Superior temporal gyrus (tissue), 1 donor: ENCODE data around the gene UBE2J2.

Source experiments
- DNase-seq: peaks from one replicate; pipeline ENCODE4 v3.0.0-alpha.2; 2016; ENCODE audit errors: extremely low spot score

The UBE2J2 gene

DNA sequence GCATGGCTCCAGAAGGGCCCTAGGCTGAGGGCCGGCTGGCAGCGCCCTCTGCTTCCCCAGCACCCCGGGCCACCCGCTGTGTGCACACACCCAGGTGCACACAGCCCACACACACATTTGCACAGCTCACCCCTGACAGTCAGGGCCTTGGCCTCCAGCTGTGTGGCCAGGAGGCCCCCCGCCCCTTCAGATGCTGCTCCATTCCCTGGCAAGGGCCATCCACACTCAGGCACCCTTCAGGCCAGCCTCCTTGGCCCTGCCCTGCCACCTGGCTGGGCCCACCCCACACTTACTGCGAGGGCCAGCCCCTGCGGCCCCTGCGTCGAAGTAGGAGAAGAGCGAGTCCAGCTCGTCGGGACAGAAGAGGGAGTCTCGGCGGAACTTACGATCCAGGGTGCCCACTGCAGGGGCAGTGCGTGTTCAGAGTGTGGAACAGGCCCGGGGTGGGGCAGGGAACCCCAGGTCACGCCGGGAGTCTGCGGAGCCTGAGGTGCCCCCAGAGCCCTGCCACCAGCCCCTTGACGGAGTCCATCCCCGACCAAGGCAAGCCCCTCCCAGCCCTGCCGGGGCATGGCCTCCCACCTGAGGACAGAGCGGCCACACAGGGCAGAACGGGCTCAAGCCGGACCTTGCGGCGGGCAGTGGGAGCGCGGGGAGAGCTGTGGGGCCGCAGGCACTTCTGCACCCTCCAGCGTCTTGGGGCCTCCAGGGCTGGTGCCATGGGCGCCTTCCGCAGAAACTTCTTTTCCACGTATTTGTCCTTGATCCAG lies 21.7 kb upstream of the UBE2J2 start:
- DNase-seq = no peak

DNA sequence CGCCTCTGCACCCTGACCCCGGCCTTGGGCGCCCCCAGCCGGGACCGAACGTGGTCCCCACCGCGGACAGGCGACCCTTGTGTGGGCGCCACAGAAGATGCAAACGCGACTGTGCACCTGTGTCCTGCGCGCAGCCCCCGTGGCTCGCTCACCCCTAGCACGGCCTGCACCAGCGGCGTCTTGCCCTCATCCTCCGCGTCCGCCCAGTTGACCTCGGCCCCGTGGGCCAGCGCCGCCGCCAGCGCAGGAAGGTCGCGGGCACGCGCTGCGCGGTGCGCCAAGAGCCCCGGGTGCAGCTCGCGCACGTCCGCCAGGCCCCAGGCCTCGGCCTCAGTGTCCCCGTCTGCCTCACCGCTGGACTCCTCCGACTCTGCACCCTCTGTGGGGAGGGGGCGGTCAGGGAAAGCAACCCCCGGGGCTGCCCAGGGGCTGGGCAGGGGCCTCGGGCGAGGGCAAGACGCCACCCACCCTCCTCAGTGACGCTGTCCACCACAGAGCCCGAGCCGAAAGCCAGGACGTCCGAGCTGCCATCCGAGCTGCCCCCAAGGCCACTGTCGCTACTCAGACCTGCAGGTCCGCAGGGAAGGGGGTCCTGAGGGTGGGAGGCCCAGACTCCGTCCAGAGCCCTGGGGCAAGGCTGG lies 20.7 kb upstream of the UBE2J2 start:
- no peak for DNase-seq

DNA sequence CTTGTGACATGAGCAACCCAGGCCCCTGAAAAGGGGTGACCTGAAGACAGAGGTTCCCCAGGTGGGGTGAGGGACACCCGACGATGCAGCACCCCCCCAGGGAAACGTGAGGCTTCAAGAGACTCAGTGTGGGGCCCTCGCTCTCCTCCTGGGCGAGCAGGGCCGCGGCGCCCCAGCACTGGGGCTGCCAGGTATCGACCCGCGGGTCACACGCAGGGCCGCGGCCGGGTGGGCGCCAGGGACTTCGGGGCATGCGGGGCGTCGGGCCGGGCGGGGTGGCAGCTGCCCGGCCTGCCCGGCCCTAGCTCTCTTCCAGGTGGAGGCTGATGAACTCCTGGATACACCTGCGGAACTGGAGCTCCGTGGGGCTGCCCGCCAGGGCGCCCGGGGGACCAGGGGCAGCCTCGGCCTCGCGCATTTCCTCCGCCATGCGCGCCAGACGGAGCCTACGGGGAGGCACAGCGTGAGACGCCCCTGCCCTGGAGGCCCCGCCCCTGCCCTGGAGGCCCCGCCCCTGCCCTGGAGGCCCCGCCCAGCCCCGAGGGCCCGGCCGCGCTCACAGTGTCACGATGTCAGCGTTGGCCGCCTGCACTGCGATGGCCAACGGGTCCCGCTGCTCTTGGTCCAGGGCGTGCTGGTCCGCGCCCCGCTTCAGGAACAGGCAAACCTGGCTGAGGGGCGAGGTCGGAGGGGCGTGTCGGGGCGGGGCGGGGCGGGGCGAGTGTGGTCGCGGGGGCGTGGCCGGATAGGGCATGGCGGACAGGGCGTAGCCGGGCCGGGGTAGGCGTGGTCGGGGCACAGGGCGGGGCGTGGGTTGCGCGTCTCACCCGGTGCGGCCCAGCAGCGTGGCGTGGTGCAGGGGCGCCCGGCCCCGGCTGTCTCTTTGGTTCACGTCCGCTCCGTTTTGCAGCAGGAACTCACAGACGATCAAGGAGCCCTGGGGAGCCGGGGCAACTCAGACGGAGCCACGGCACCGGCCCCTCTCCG lies 19.9 kb upstream of the UBE2J2 start:
- no peak for DNase-seq

DNA sequence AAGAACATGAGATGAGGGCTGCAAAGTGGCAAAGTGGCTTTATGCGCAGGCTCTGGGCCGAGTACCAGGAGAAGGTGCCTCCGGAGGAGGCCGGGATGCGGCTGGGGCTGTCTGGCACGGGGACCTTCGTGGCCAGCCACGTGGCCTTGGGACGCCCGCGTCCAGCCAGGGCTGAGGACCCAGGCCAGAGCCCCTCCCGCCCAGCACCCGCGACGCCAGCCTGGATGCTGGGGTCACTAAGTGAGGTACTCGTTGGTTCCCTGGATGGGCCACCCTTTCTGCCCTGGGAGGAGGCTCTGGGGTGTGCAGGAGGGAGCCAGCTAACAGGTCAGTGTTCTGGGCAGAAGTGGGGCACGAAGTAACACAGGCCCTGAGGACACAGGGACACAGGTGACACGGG lies 19.2 kb upstream of the UBE2J2 start:
- DNase-seq = no peak

DNA sequence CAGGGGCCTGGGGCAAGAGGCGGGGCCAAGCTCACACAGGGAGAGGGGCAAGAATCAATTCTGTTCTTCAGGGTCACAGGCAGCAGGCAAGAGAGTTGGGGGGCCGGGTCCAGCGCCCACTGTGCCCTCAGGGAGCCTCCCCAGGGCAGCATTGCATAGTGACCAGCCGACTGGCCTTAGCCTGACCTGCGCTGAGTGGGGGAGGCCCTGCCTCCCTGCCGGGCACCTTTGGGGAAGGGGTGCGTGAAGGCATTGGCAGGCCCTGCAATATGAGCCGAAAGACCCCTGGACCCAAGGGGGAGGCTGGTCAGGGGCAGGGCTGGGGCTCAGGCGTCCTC lies 18.8 kb upstream of the UBE2J2 start:
- DNase-seq = no peak

DNA sequence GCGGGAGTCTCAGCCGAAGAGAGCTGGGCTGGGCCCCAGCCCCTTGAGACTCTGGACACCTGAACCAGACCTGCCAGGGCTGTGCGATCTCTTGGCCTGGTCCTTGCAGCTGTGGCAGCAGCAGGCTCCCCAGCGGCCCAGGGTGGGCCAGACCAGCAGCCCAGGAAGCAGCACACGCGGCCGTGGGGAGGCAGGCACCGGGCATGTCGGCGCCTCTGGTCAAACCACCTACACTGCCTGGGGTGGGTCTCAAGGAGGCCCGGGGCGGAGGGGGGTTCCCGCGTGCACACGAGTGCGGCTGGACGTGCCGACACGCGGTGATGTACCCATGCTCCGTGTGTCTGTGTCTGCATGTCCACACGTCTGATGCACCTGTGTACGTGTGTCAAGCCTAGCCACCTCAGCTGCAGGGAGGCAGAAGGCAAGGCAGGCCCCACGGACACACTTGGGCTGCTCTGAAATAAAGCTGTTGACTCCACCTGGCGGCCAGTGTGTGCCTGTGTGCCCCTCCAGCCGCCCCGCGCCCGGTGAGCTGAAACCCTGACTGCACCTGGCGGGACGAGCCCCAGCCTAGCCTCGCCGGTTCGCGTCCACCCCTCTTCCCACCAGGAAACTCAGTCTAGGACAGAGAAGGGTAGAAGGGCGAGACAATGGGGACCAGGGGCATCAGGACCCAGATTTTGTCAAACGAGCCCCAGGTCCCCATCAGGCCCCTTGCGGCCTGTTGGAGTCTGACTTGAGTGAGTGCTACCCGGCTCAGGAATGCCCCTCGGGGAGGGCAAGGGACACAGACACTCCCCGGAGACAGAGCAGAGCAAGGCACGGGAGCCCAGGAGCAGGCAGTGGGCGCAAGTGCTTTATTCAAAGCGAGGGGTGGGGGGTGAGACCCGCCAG lies 18.1 kb upstream of the UBE2J2 start:
- no peak for DNase-seq

DNA sequence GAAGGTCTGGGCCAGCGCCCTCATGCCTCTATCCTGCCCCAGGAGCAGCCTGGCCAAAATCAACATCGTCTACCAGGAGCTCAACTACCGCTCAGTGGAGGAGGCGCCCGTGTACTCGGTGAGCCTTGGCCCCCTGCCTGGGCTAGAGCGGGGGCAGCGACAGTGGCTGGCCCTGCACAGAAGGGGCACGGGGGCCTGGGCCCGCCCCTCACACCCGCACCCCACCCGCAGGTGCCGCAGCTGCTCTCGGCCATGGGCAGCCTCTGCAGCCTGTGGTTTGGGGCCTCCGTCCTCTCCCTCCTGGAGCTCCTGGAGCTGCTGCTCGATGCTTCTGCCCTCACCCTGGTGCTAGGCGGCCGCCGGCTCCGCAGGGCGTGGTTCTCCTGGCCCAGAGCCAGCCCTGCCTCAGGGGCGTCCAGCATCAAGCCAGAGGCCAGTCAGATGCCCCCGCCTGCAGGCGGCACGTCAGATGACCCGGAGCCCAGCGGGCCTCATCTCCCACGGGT lies 17.4 kb upstream of the UBE2J2 start:
- DNase-seq = no peak

DNA sequence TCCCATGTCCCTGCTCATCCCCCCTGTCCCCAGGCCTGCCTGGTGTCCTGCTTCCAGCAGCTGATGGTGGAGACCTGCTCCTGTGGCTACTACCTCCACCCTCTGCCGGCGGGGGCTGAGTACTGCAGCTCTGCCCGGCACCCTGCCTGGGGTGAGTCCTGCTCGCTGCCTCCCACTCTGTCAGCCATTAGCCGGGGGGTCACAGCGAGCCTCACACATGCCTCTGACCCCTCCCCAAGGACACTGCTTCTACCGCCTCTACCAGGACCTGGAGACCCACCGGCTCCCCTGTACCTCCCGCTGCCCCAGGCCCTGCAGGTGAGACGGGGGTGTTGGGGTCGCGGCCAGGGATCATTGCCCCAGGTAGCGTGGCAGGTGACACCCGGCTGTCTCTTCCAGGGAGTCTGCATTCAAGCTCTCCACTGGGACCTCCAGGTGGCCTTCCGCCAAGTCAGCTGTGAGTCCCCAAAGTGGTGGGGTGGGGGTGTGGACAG lies 16.6 kb upstream of the UBE2J2 start:
- DNase-seq = no peak

DNA sequence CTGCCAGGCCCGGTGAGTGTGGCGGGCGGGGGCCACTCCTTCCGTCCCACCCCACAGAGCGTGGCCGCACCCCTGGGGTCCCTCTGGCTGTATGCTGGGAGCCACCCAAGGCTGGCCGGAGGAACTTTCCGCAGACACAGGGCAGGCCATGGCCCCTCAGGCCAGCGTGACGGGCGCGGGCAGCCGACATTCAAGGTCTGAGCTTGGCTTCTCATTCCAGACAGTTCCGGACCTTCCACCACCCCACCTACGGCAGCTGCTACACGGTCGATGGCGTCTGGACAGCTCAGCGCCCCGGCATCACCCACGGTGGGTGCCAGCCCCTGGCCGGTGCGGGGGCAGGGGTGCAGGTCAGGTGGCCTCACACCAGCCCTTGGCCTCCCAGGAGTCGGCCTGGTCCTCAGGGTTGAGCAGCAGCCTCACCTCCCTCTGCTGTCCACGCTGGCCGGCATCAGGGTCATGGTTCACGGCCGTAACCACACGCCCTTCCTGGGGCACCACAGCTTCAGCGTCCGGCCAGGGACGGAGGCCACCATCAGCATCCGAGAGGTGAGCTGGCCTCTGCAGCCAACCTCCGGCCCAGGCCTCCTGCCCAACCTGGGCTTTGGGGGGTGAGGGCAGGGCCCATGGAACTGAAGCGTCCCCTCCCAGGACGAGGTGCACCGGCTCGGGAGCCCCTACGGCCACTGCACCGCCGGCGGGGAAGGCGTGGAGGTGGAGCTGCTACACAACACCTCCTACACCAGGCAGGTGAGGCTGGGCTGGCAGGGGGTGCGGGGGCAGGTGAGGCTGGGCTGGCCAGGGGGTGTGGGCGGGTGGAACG lies 13.8 kb upstream of the UBE2J2 start:
- DNase-seq = no peak

DNA sequence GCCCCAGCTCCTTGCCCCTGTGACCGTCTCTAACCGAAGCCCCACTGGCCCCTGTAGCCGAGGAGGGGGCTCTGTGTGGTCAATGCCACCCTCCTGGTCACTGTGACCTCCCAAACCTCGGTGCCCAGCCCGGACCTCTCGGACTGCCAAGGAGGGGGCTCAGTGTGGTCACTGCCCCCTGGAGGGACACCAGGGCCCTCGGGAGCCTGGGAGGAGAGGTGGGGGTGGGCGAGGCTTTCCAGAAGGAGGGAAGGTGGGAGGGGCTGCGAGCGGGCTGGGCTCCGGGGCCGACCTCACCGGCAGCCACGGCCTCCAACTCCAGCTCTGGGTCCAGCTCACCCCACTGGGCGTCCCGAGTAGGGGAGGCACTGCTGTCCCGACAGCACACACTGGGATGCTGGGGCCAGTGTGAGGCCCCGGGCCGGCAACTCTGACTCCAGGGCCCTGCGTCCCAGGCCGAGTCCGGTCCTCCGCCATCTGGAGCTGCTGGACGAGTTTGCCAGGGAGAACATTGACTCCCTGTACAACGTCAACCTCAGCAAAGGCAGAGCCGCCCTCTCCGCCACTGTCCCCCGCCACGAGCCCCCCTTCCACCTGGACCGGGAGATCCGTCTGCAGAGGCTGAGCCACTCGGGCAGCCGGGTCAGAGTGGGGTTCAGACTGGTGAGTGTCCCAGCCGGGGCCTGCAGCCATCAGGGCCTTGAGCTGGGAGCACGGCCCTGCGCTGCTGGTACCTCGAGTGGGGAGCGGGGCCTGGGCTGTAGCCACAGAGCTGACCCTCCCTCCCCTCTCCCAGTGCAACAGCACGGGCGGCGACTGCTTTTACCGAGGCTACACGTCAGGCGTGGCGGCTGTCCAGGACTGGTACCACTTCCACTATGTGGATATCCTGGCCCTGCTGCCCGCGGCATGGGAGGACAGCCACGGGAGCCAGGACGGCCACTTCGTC lies 12.9 kb upstream of the UBE2J2 start:
- no peak for DNase-seq

DNA sequence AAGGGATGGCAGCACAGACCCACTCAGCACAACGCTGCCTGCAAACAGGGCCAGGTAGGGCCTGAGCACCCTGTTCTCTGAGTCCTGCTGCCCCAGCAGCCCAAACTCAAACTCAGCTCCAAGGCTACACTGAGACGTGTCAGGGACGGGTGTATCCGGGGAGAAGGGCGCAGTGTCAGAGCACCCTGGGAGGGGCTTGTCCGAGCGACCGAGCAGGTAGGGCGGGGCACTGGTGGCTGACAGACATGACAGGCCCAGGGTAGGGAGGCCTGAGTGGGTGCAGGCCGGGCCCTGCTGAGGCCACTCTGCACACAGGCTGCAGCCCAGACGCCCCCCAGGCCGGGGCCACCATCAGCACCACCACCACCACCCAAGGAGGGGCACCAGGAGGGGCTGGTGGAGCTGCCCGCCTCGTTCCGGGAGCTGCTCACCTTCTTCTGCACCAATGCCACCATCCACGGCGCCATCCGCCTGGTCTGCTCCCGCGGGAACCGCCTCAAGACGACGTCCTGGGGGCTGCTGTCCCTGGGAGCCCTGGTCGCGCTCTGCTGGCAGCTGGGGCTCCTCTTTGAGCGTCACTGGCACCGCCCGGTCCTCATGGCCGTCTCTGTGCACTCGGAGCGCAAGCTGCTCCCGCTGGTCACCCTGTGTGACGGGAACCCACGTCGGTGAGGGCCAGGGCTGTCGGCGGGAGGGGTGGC lies 12.1 kb upstream of the UBE2J2 start:
- DNase-seq = no peak

DNA sequence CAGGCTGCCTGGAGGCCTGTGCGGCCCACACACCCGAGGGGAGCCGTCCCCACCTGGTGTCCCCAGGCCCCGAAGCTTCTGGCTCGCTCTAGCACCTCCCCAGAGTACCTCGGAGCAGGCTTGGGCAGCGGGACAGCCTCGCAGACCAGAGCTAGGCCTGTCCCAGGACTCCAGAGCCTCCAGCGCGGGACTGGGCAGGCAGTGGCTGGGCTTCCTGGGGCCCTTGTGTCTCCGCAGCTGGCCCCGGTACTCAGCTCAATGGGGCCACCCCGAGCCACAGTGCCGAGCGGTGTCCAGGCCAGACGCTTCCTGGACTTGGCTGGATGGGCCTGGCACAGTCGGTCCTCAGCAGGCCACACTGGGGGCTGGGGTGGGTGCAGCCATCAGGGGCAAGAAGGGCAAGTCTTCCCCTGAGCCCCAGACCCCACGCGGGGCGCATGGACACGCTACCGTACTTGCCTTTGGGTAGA lies 11.5 kb upstream of the UBE2J2 start:
- no peak for DNase-seq

DNA sequence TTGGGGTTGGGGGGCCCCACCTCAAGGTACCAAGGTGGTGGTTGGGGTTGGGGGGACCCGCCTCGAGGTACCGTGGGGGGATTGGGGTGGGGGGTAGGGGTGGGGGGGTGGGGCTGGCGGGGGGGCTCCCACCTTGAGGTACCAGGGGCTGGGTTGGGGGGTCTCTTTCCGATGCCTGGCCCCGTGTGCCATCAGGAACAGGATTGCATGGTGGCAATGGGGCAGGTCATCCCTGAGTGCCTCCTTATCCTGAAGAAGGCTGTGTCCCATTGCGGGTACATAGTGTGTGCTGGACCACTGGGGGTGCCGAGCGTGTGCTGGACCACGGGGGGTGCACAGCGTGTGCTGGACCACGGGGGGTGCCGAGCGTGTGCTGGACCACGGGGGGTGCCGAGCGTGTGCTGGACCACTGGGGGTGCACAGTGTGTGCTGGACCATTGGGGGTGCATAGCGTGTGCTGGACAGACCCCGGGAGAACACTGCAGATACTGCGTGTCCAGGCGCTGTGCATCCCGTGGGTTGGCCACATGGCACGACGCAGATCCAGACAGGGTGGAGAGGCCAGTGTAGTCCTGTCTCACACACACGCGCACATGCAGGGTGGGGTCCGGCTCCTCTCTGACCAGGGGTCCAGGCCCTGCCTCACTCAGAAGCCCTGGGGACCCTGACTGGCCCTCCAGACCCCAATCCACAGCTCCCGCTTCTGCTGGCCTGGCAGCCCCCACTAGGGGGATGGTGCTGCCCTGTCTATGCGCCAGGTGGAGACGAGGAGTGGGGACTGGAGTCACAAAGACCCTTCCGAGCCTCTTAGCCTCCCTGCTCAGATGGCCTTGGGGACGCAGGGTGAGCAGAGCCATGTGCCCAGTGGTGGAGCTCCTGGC lies 10.8 kb upstream of the UBE2J2 start:
- no peak for DNase-seq

DNA sequence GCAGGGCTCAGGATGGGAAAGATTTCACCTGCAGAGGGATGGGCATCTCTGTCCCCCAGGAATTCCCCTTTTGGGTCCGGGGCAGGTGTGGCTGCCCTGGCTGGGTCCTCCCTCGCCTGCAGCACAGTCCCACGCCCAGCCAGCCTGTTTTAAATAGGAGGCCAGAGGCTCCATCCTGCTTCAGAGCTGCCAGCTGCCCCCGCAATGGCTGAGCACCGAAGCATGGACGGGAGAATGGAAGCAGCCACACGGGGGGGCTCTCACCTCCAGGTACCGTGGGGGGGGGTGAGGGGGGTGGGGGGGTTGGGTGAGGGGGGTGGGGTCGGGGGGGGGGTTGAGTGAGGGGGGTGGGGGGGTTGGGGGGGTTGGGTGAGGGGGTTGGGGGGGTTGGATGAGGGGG lies 10.2 kb upstream of the UBE2J2 start:
- DNase-seq = no peak

DNA sequence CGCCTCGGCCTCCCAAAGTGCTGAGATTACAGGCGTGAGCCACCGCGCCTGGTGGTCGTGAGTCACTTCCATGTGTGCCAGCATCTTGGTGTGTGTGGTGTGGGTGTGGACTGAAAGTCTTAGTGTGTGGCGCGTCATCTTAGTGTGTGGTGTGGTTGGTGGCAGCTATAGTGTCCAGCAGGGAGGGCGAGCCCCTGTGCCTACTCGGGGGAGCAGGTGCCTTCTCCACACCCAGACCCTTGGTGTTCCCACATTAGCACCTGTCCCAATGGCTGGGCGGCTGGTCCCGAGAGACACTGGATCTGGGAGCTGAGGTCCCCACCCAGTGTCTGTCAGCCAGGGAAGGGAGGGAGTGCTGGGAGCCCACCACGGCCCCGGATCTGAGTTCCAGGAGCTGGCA lies 9.3 kb upstream of the UBE2J2 start:
- DNase-seq = no peak

DNA sequence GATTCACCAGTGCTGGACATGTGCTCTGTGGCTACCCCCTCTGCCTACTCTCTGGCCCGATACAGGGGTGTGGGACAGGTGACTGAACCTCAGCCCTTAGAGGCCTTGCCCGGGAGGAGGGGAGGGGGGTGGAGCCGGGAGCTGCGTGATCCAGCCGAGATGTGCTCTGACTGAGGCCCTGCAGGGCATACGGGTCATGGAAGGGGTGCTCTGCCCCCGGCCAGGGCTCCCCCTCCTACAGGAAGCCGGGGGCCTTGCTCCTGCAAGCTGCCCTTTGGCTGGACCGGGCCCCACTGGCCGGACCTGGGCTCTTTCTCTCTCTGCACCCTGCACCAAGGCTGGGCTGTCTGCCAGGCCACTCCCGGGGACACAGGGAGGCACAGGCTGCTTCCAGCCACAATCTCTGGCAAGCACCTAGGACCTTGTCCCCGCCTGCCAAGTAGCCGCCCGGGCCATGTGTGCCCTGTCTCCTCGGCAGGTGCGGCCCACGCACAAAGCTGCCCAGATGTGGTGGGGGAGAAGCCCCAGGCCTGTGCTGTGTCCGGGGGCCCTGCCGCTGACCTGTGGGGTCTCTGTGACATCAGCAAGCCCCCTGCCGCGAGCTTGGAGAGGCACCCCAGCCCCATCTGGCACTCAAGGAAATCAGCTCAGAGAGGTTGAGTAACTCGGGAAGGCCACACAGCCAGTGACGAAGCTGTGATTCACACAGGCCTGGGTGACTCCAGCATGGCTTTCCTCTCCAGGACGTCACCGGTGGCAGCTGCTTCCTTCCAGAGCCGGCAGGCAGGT lies 8.1 kb upstream of the UBE2J2 start:
- DNase-seq = no peak
